Measurements from ENCODE around the gene MBOAT2. TPM values are rescaled to one million over a fixed set of nuclear protein-coding genes. Genes with fewer than 3 reads are reported as not detected.

The MBOAT2 gene
- total RNA-seq, 1 experiment from 2014 or later: 34.8 TPM

- DNase-seq (ENCODE audit: low read depth, low spot score) (no peak), ATAC-seq (no peak)
- Histone ChIP-seq H3K9me3 (ENCODE audit: control insufficient read depth, insufficient read depth, low read depth, low read length) (no peaks in the 10 kb centered on the region), H3K36me3 (ENCODE audit: control insufficient read depth, insufficient read depth, low read length) (no peaks in the 10 kb centered on the region; the same call in 1 of the 2 replicates), H3K27me3 (ENCODE audit: control insufficient read depth, insufficient read depth, low read length) (no peaks in the 10 kb centered on the region), H3K4me3 (ENCODE audit: low read depth in 2 of 2, low read length in 2 of 2) (no peak overlapping the region), H3K27ac (ENCODE audit: low read length) (no peak overlapping the region), H3K4me1 (ENCODE audit: control insufficient read depth, insufficient read depth, low read length) (no peaks in the 10 kb centered on the region)
- ChIA-PET CTCF (no interaction called here), POLR2A (no interaction called here)
- intact Hi-C loops (cut with micrococcal nuclease; ENCODE audit: unreplicated experiment): loop anchor here (5.0 kb wide), 1 partner anchor 888 kb away; no protein-coding TSS in a partner anchor
- in situ Hi-C loops (cut with HindIII; ENCODE audit: low pct_unique_long_range_greater_than_20kb, low sequenced_read_pairs): no loop called here
- BruUV-seq (replicated peaks): no TSS peak
- TF ChIP-seq REST (IDR thresholded peaks at IDR 0.05; ENCODE audit: insufficient read depth in 1 of 2, low read depth in 2 of 2, low read length in 1 of 2) (no peak), SIN3A (IDR thresholded peaks at IDR 0.05; ENCODE audit: borderline replicate concordance, insufficient read depth, low read depth, low read length) (no peak), TCF7L2 (IDR thresholded peaks at IDR 0.05; ENCODE audit: low read depth, low read length) (no peak), POLR2AphosphoS5 (IDR thresholded peaks at IDR 0.05; ENCODE audit: low read depth, low read length) (no peak)
- TF ChIP-seq, protein P1, sequence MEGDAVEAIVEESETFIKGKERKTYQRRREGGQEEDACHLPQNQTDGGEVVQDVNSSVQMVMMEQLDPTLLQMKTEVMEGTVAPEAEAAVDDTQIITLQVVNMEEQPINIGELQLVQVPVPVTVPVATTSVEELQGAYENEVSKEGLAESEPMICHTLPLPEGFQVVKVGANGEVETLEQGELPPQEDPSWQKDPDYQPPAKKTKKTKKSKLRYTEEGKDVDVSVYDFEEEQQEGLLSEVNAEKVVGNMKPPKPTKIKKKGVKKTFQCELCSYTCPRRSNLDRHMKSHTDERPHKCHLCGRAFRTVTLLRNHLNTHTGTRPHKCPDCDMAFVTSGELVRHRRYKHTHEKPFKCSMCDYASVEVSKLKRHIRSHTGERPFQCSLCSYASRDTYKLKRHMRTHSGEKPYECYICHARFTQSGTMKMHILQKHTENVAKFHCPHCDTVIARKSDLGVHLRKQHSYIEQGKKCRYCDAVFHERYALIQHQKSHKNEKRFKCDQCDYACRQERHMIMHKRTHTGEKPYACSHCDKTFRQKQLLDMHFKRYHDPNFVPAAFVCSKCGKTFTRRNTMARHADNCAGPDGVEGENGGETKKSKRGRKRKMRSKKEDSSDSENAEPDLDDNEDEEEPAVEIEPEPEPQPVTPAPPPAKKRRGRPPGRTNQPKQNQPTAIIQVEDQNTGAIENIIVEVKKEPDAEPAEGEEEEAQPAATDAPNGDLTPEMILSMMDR (IDR thresholded peaks at IDR 0.05): no peak
Observed at GRCh38 chr2:8819948-8820347, 183.5 kb downstream of the MBOAT2 start.

DNA sequence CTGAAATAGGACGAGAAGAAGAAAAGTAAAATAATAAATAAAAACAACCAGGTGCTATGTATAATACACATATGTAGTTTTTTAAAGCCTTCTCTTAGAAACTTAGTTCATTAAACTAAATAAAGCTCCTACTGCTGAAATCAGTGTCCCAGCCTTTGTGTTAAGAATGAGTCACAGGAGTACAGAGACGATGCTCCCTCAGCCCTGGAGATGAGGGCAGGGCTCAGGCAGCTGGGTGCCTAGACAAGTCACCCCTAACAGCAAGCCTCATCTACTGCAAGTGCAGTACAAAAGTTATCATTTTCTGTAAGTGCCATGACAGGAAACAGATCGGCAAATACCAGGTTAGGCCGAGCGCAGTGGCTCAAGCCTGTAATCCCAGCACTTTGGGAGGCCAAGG is 184.3 kb downstream of the MBOAT2 start:
- TF ChIP-seq POLR2AphosphoS5 (IDR thresholded peaks at IDR 0.05; ENCODE audit: low read depth, low read length) (no peak), TCF7L2 (IDR thresholded peaks at IDR 0.05; ENCODE audit: low read depth, low read length) (no peak)
- Histone ChIP-seq H3K4me3 (ENCODE audit: low read depth in 2 of 2, low read length in 2 of 2) (no peak overlapping the region), H3K27me3 (ENCODE audit: control insufficient read depth, insufficient read depth, low read length) (no peaks in the 10 kb centered on the region), H3K4me1 (ENCODE audit: control insufficient read depth, insufficient read depth, low read length) (no peaks in the 10 kb centered on the region), H3K27ac (ENCODE audit: low read length) (no peak overlapping the region), H3K9me3 (ENCODE audit: control insufficient read depth, insufficient read depth, low read depth, low read length) (no peaks in the 10 kb centered on the region), H3K36me3 (ENCODE audit: control insufficient read depth, insufficient read depth, low read length) (no peaks in the 10 kb centered on the region; the same call in 1 of the 2 replicates)
- CTCF ChIA-PET: no interaction called here
- intact Hi-C loops (cut with micrococcal nuclease; ENCODE audit: unreplicated experiment): no loop called here
- POLR2A ChIA-PET: no interaction called here
- BruUV-seq (replicated peaks): no TSS peak
- in situ Hi-C loops (cut with HindIII; ENCODE audit: low pct_unique_long_range_greater_than_20kb, low sequenced_read_pairs): no loop called here
- no peak for DNase-seq (ENCODE audit: low read depth, low spot score)
- ATAC-seq: no peak

DNA sequence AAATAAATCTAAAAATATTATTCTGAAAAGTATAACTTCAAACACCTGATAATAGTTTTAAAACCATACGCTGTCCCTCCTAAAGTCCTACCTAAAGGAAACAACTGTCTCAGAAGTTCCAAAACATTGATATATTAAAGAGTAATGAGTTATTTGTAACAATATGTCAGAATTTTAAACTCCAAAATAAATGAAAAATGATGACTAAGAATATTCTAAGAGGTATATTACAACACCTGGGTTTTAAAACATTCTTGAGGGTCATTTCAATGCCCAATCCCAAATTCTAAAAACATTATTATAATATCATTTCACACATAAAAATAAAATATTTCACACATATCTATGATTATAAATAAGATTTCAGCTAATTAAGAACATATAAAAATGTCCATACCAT is 186.3 kb downstream of the MBOAT2 start:
- H3K27me3 ChIP-seq (ENCODE audit: control insufficient read depth, insufficient read depth, low read length): no peaks in the 10 kb centered on the region
- H3K36me3 ChIP-seq (ENCODE audit: control insufficient read depth, insufficient read depth, low read length): no peaks in the 10 kb centered on the region; the same call in 1 of the 2 replicates
- ChIA-PET POLR2A (no interaction called here), CTCF (no interaction called here)
- in situ Hi-C loops (cut with HindIII; ENCODE audit: low pct_unique_long_range_greater_than_20kb, low sequenced_read_pairs): no loop called here
- ATAC-seq: no peak
- no TSS peak for BruUV-seq (replicated peaks)
- intact Hi-C loops (cut with micrococcal nuclease; ENCODE audit: unreplicated experiment): no loop called here
- H3K4me3 ChIP-seq (ENCODE audit: low read depth in 2 of 2, low read length in 2 of 2): no peak overlapping the region
- H3K4me1 ChIP-seq (ENCODE audit: control insufficient read depth, insufficient read depth, low read length): no peaks in the 10 kb centered on the region
- no peak overlapping the region for H3K27ac ChIP-seq (ENCODE audit: low read length)
- H3K9me3 ChIP-seq (ENCODE audit: control insufficient read depth, insufficient read depth, low read depth, low read length): no peaks in the 10 kb centered on the region
- no peak for DNase-seq (ENCODE audit: low read depth, low spot score)
- no peak for TF ChIP-seq SIN3A (IDR thresholded peaks at IDR 0.05; ENCODE audit: borderline replicate concordance, insufficient read depth, low read depth, low read length)
- TF ChIP-seq POLR2AphosphoS5 (IDR thresholded peaks at IDR 0.05; ENCODE audit: low read depth, low read length): no peak
- TF ChIP-seq TCF7L2 (IDR thresholded peaks at IDR 0.05; ENCODE audit: low read depth, low read length): no peak

Data from Panc1 (cell line).